IMR-90 (cell line): ENCODE measurements around the gene MSH5. TPM values are rescaled to one million over a fixed set of nuclear protein-coding genes. Genes with fewer than 3 reads are reported as not detected.

Experiments
- ATAC-seq: fragments of 200-7000 bp; cut with Tn5 transposase; 2 replicates; pipeline ENCODE4 v1.9.1; 2020; ENCODE audit warnings: low read depth, mild to moderate bottlenecking, moderate library complexity
- BruUV-seq: library from RNA; stranded (reverse); fragments of 400-500 nt; replicated peaks from 2 replicates; lab custom pipeline; 2021; lab: Mats Ljungman, UMichigan
- CTCF ChIA-PET: fragments of 300-600 bp; formaldehyde crosslinking; extraction: SDS; loops from one replicate; lab custom pipeline; 2021; ENCODE audit warnings: antibody characterized with exemption; lab: Yijun Ruan, JAX
- POLR2A ChIA-PET: fragments of 300-600 bp; sonication (Branson Sonifier 250); formaldehyde crosslinking; loops from one replicate; lab custom pipeline; 2022; ENCODE audit warnings: antibody characterized with exemption; ENCODE audit not compliant: unreplicated experiment; lab: Charles Lee
- DNase-seq: peaks from one replicate; pipeline ENCODE4 v3.0.0; 2013
- H2AFZ ChIP-seq: replicated peaks from 2 replicates; pipeline ENCODE3; 2013; ENCODE audit warnings: low read length, mild to moderate bottlenecking; ENCODE audit not compliant: poor library complexity
- H2AK5ac ChIP-seq: 2 replicates; pipeline ENCODE4 v1.6.1; 2013; ENCODE audit warnings: low read depth, low read length, inconsistent platforms
- H2AK9ac ChIP-seq: replicated peaks from 2 replicates; pipeline ENCODE3; 2013; ENCODE audit warnings: mild to moderate bottlenecking, low read depth, low read length, moderate library complexity; ENCODE audit not compliant: poor library complexity
- H2BK120ac ChIP-seq: 2 replicates; pipeline ENCODE4 v1.6.1; 2013; ENCODE audit warnings: low read depth, low read length, inconsistent platforms
- H2BK15ac ChIP-seq: 3 replicates; pipeline ENCODE4 v1.6.1; 2013; ENCODE audit warnings: low read depth, low read length, inconsistent platforms
- H2BK20ac ChIP-seq: 2 replicates; pipeline ENCODE4 v1.6.1; 2013; ENCODE audit warnings: low read depth, mild to moderate bottlenecking, inconsistent platforms, low read length, moderate library complexity
- H2BK5ac ChIP-seq: 2 replicates; pipeline ENCODE4 v1.6.1; 2013; ENCODE audit warnings: mild to moderate bottlenecking, low read depth, low read length, inconsistent platforms; ENCODE audit not compliant: poor library complexity, severe bottlenecking
- H3K14ac ChIP-seq: replicated peaks from 2 replicates; pipeline ENCODE4 v1.6.1; 2013; ENCODE audit warnings: low read depth, low read length, inconsistent platforms
- H3K18ac ChIP-seq: 2 replicates; pipeline ENCODE4 v1.6.1; 2013; ENCODE audit warnings: low read depth, low read length, control low read depth
- H3K23ac ChIP-seq: 2 replicates; pipeline ENCODE4 v1.6.1; 2013; ENCODE audit warnings: low read depth, low read length, inconsistent platforms
- H3K27ac ChIP-seq: 2 replicates; pipeline ENCODE4 v1.5.1; 2013; ENCODE audit warnings: mild to moderate bottlenecking, control low read depth, low read length; ENCODE audit not compliant: insufficient read depth
- H3K27me3 ChIP-seq: 2 replicates; pipeline ENCODE4 v1.6.1; 2013; ENCODE audit warnings: low read length; ENCODE audit not compliant: control insufficient read depth, insufficient read depth
- H3K36me3 ChIP-seq: 2 replicates; pipeline ENCODE4 v1.6.1; 2013; ENCODE audit warnings: low read length, mixed read lengths; ENCODE audit not compliant: control insufficient read depth, insufficient read depth
- H3K4ac ChIP-seq: 2 replicates; pipeline ENCODE4 v1.6.1; 2013; ENCODE audit warnings: low read depth, low read length, inconsistent platforms
- H3K4me1 ChIP-seq: 2 replicates; pipeline ENCODE4 v1.6.1; 2013; ENCODE audit warnings: low read length, mixed read lengths; ENCODE audit not compliant: control insufficient read depth, insufficient read depth
- H3K4me2 ChIP-seq: 2 replicates; pipeline ENCODE4 v1.6.1; 2013; ENCODE audit warnings: low read depth, mild to moderate bottlenecking, control low read depth, low read length, moderate library complexity
- H3K4me3 ChIP-seq: 2 replicates; pipeline ENCODE4 v1.5.1; 2013; ENCODE audit warnings: low read depth, mild to moderate bottlenecking, control low read depth, low read length, moderate library complexity; ENCODE audit not compliant: insufficient read depth
- H3K56ac ChIP-seq: 2 replicates; pipeline ENCODE4 v1.6.1; 2013; ENCODE audit warnings: low read length, inconsistent platforms; ENCODE audit not compliant: insufficient read depth; ENCODE audit errors: extremely low read depth
- H3K79me1 ChIP-seq, 2 experiments: 2 replicates each; pipeline ENCODE4 v1.6.1; 2013; ENCODE audit warnings: low read length in 2 of 2, inconsistent platforms in 1 of 2, low read depth in 1 of 2
- H3K9ac ChIP-seq: 2 replicates; pipeline ENCODE4 v1.6.1; 2013; ENCODE audit warnings: low read depth, low read length, control low read depth
- H3K9me1 ChIP-seq: 2 replicates; pipeline ENCODE4 v1.6.1; 2013; ENCODE audit warnings: low read length, inconsistent platforms; ENCODE audit not compliant: insufficient read depth
- H3K9me3 ChIP-seq: 2 replicates; pipeline ENCODE4 v1.6.1; 2013; ENCODE audit warnings: low read length; ENCODE audit not compliant: control insufficient read depth, insufficient read depth
- H4K20me1 ChIP-seq: 2 replicates; pipeline ENCODE4 v1.6.1; 2013; ENCODE audit warnings: low read length, inconsistent platforms; ENCODE audit not compliant: insufficient read depth
- H4K5ac ChIP-seq: 2 replicates; pipeline ENCODE4 v1.6.1; 2013; ENCODE audit warnings: mild to moderate bottlenecking, low read depth, low read length, control low read depth
- H4K8ac ChIP-seq, 2 experiments: 2 replicates each; pipeline ENCODE4 v1.6.1; 2013; ENCODE audit warnings: low read depth in 2 of 2, low read length in 2 of 2, control low read depth in 1 of 2, inconsistent platforms in 1 of 2
- H4K91ac ChIP-seq: 2 replicates; pipeline ENCODE4 v1.6.1; 2013; ENCODE audit warnings: low read depth, low read length, inconsistent platforms; ENCODE audit not compliant: insufficient read depth
- BHLHE40 ChIP-seq: fragments of 150-350 bp; IDR thresholded peaks from 2 replicates; pipeline ENCODE4 v1.6.1; 2016; ENCODE audit warnings: mild to moderate bottlenecking, low read depth, low read length
- CEBPB ChIP-seq: IDR thresholded peaks from 2 replicates; pipeline ENCODE4 v1.6.1; 2012; ENCODE audit warnings: low read depth, low read length, improper control_type of control experiment
- CHD1 ChIP-seq: IDR thresholded peaks from 2 replicates; pipeline ENCODE4 v1.6.1; 2012; ENCODE audit warnings: low read depth, low read length, improper control_type of control experiment
- FOS ChIP-seq: fragments of 150-350 bp; IDR thresholded peaks from 2 replicates; pipeline ENCODE4 v1.6.1; 2016; ENCODE audit warnings: low read depth, low read length
- MAFK ChIP-seq: IDR thresholded peaks from 2 replicates; pipeline ENCODE4 v1.6.1; 2012; ENCODE audit warnings: low read depth, low read length, improper control_type of control experiment
- MAZ ChIP-seq: IDR thresholded peaks from 2 replicates; pipeline ENCODE4 v1.6.1; 2012; ENCODE audit warnings: low read depth, mild to moderate bottlenecking, low read length, improper control_type of control experiment, moderate library complexity, borderline replicate concordance
- MXI1 ChIP-seq: IDR thresholded peaks from 2 replicates; pipeline ENCODE4 v1.6.1; 2012; ENCODE audit warnings: low read depth, mild to moderate bottlenecking, low read length, moderate library complexity, borderline replicate concordance
- NFE2L2 ChIP-seq: fragments of 150-350 bp; IDR thresholded peaks from 2 replicates; pipeline ENCODE4 v1.6.1; 2016; ENCODE audit warnings: low read depth, mild to moderate bottlenecking, low read length
- POLR2A ChIP-seq: IDR thresholded peaks from 2 replicates; pipeline ENCODE4 v1.6.1; 2012; ENCODE audit warnings: mild to moderate bottlenecking, low read depth, low read length
- RAD21 ChIP-seq: IDR thresholded peaks from 2 replicates; pipeline ENCODE4 v1.6.1; 2012; ENCODE audit warnings: low read length, improper control_type of control experiment
- RCOR1 ChIP-seq: IDR thresholded peaks from 2 replicates; pipeline ENCODE4 v1.6.1; 2012; ENCODE audit warnings: mild to moderate bottlenecking, low read length, improper control_type of control experiment; ENCODE audit not compliant: insufficient replicate concordance
- RFX5 ChIP-seq: IDR thresholded peaks from 2 replicates; pipeline ENCODE4 v1.8.0; 2012; ENCODE audit warnings: low read depth, mild to moderate bottlenecking, low read length, moderate library complexity
- SMC3 ChIP-seq: fragments of 150-350 bp; IDR thresholded peaks from 2 replicates; pipeline ENCODE4 v1.6.1; 2016; ENCODE audit warnings: low read depth, mild to moderate bottlenecking, antibody characterized with exemption, low read length, moderate library complexity
- USF2 ChIP-seq: fragments of 150-350 bp; IDR thresholded peaks from 2 replicates; pipeline ENCODE4 v1.6.1; 2017; ENCODE audit warnings: mild to moderate bottlenecking, antibody characterized with exemption, low read length, low read depth
- WGBS, 2 experiments: methylation state at CpG; one replicate each; pipeline versions ENCODE4 v1.1.5 to v1.1.7; 2013; ENCODE audit warnings: missing lambda C conversion rate in 2 of 2; ENCODE audit not compliant: insufficient read length in 1 of 2; ENCODE audit errors: extremely low coverage in 2 of 2; 5-methylcytosine and 5-hydroxymethylcytosine counted together
- dilution Hi-C: fragments of 300-500 bp; cut with HindIII; formaldehyde crosslinking; loops from one replicate; pipeline ENCODE4 v1.14.3; 2018; ENCODE audit warnings: low sequenced_read_pairs; ENCODE audit not compliant: unreplicated experiment
- in situ Hi-C: fragments of 300-500 bp; cut with MboI; formaldehyde crosslinking; loops from 3 replicates; pipeline ENCODE4 v1.14.3; 2019; ENCODE audit warnings: low sequenced_read_pairs, inconsistent platforms, mixed read lengths
- intact Hi-C: fragments of 100-400 bp; cut with micrococcal nuclease; formaldehyde crosslinking; loops from 2 replicates; pipeline ENCODE4 v1.10.0; 2022
- polyA plus RNA-seq, 3 experiments: library from polyadenylated mRNA; depleted of rRNA; stranded (reverse); fragments of >200 nt; gene quantifications; 2 replicates each; pipeline ENCODE4 v1.2.3, GENCODE V29; 2012; ENCODE audit warnings: low replicate concordance in 1 of 3
- total RNA-seq: library from RNA; depleted of rRNA; stranded (reverse); fragments of >200 nt; gene quantifications from 2 replicates; pipeline ENCODE4 v1.2.3, GENCODE V29; 2012
- TF ChIP-seq, protein P1 (sequence below): conservative IDR thresholded peaks from 2 replicates; pipeline ENCODE4 v1.5.1; 2012; ENCODE audit warnings: mild to moderate bottlenecking, low read depth, low read length, improper control_type of control experiment
- TF ChIP-seq, protein P2 (sequence below): fragments of 150-350 bp; IDR thresholded peaks from 2 replicates; pipeline ENCODE4 v1.6.1; 2016; ENCODE audit warnings: low read depth, mild to moderate bottlenecking, low read length, moderate library complexity, borderline replicate concordance

Gene MSH5
- total and polyA plus RNA-seq, 2 of the 4 experiments (the other 2 are of a cell fraction) = 5.6 to 15.7 TPM

DNA sequence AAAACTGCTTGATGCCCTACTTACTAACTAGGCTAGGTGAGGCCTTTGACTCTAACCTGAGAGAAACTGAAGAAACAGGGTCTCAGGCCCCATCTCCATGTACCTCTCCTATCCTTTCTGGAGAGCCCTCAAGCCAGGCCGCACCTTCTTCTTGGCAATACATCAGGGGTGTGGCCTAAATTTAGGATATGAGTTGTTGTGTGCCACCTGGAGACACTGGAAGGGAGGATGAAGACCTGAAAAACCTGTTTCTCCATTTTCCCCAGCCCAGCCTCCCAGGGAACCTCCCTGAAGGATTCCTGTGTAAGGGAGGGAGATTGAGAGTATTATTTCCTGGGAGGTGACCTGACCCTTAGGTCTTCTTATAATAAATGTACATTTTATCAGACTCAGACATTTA, 21.5 kb upstream of the MSH5 start:
- H3K18ac ChIP-seq = no peak overlapping the region
- no peak overlapping the region for H3K27ac ChIP-seq
- H2AK9ac ChIP-seq = no peak overlapping the region
- H3K36me3 ChIP-seq = no peaks in the 10 kb centered on the region
- ATAC-seq = no peak
- H2AFZ ChIP-seq = no peak overlapping the region
- H3K23ac ChIP-seq = no peak overlapping the region; the same call in 1 of the 2 replicates
- H3K56ac ChIP-seq = no peak overlapping the region
- H3K4me3 ChIP-seq = no peak overlapping the region
- no peak overlapping the region for H4K5ac ChIP-seq
- peaks cover 18% of the 10 kb centered on the region for H3K27me3 ChIP-seq
- peaks cover 4% of the 10 kb centered on the region; the same call in 1 of the 2 replicates for H3K9me1 ChIP-seq
- no peaks in the 10 kb centered on the region for H4K20me1 ChIP-seq
- no peak overlapping the region for H4K8ac ChIP-seq
- in situ Hi-C loops (no loop called here), dilution Hi-C loops (no loop called here), intact Hi-C loops (no loop called here)
- ChIA-PET CTCF (no interaction called here), POLR2A (no interaction called here)
- TF ChIP-seq MAFK (no peak), MXI1 (no peak), RFX5 (no peak), MAZ (no peak), CEBPB (no peak), RCOR1 (no peak), CHD1 (no peak), BHLHE40 (no peak), USF2 (no peak), NFE2L2 (no peak), FOS (no peak), POLR2A (no peak), SMC3 (no peak), RAD21 (no peak)
- TF ChIP-seq, protein P1, sequence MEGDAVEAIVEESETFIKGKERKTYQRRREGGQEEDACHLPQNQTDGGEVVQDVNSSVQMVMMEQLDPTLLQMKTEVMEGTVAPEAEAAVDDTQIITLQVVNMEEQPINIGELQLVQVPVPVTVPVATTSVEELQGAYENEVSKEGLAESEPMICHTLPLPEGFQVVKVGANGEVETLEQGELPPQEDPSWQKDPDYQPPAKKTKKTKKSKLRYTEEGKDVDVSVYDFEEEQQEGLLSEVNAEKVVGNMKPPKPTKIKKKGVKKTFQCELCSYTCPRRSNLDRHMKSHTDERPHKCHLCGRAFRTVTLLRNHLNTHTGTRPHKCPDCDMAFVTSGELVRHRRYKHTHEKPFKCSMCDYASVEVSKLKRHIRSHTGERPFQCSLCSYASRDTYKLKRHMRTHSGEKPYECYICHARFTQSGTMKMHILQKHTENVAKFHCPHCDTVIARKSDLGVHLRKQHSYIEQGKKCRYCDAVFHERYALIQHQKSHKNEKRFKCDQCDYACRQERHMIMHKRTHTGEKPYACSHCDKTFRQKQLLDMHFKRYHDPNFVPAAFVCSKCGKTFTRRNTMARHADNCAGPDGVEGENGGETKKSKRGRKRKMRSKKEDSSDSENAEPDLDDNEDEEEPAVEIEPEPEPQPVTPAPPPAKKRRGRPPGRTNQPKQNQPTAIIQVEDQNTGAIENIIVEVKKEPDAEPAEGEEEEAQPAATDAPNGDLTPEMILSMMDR = no peak
- TF ChIP-seq, protein P2, sequence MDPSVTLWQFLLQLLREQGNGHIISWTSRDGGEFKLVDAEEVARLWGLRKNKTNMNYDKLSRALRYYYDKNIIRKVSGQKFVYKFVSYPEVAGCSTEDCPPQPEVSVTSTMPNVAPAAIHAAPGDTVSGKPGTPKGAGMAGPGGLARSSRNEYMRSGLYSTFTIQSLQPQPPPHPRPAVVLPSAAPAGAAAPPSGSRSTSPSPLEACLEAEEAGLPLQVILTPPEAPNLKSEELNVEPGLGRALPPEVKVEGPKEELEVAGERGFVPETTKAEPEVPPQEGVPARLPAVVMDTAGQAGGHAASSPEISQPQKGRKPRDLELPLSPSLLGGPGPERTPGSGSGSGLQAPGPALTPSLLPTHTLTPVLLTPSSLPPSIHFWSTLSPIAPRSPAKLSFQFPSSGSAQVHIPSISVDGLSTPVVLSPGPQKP = no peak
- no peak for DNase-seq
- no peaks in the 10 kb centered on the region for H3K4me1 ChIP-seq
- no peak overlapping the region for H2BK120ac ChIP-seq
- WGBS, 2 experiments = no CpG with 5 or more reads among the region's 1 CpG
- no peak overlapping the region for H2BK20ac ChIP-seq
- BruUV-seq = no TSS peak
- no peak overlapping the region for H3K4ac ChIP-seq
- H3K79me1 ChIP-seq = no peaks in the 10 kb centered on the region
- no peak overlapping the region for H3K14ac ChIP-seq
- no peaks in the 10 kb centered on the region for H3K9me3 ChIP-seq
- H2BK5ac ChIP-seq = no peak overlapping the region
- no peak overlapping the region for H2BK15ac ChIP-seq
- no peak overlapping the region for H3K9ac ChIP-seq
- H2AK5ac ChIP-seq = no peak overlapping the region
- no peak overlapping the region for H4K91ac ChIP-seq
- no peak overlapping the region for H3K4me2 ChIP-seq
